AG10803 (cell line): ENCODE data around the gene MAP3K10.

Experiments used
- DNase-seq: peaks from one replicate; pipeline ENCODE4 v3.0.0; 2010; ENCODE audit warnings: low read depth
- H3K4me3 ChIP-seq: 2 replicates; pipeline ENCODE4 v1.5.1; 2011; ENCODE audit warnings: mild to moderate bottlenecking, low read length, control low read depth
- CTCF ChIP-seq: conservative IDR thresholded peaks from 2 replicates; pipeline ENCODE4 v1.5.1; 2011; ENCODE audit warnings: mild to moderate bottlenecking, low read length, control low read depth, inconsistent platforms

The MAP3K10 gene

GRCh38 chr19:40231057-40231456, 39.8 kb downstream of the MAP3K10 start:
- no peak for TF ChIP-seq CTCF
- no peak for DNase-seq
- H3K4me3 ChIP-seq, result no peak overlapping the region

- no peak overlapping the region for H3K4me3 ChIP-seq
- no peak for DNase-seq
- no peak for TF ChIP-seq CTCF
These were observed 40.6 kb downstream of the MAP3K10 start for GRCh38 chr19:40231544-40232424.

GRCh38 chr19:40232479-40232878, 41.3 kb downstream of the MAP3K10 start:
- no peak for DNase-seq
- H3K4me3 ChIP-seq, result no peak overlapping the region

GRCh38 chr19:40232949-40233810, 42.0 kb downstream of the MAP3K10 start:
- no peak for DNase-seq
- TF ChIP-seq CTCF, result no peak
- H3K4me3 ChIP-seq, result no peak overlapping the region

More at GRCh38 chr19:40232479-40232878, 41.3 kb downstream of the MAP3K10 start:
- TF ChIP-seq CTCF, result no peak

GRCh38 chr19:40233811-40234389, 42.7 kb downstream of the MAP3K10 start:
- TF ChIP-seq CTCF, result no peak
- H3K4me3 ChIP-seq, result no peak overlapping the region
- no peak for DNase-seq

GRCh38 chr19:40234429-40235237, 43.4 kb downstream of the MAP3K10 start:
- H3K4me3 ChIP-seq, result no peak overlapping the region
- DNase-seq, result no peak
- TF ChIP-seq CTCF, result no peak
